Caco-2 (cell line): ENCODE results near the gene ZNF543. TPM values are rescaled to one million over a fixed set of nuclear protein-coding genes. Genes with fewer than 3 reads are reported as not detected.

Source experiments
- BruUV-seq: library from RNA; stranded (reverse); fragments of 400-500 nt; replicated peaks from 2 replicates; lab custom pipeline; 2021; lab: Mats Ljungman, UMichigan
- CTCF ChIA-PET: fragments of 300-600 bp; sonication (Branson Sonifier 250); formaldehyde crosslinking; loops from one replicate; lab custom pipeline; 2022; ENCODE audit warnings: antibody characterized with exemption; lab: Charles Lee
- POLR2A ChIA-PET: fragments of 300-600 bp; sonication (Branson Sonifier 250); formaldehyde crosslinking; loops from one replicate; lab custom pipeline; 2022; ENCODE audit warnings: antibody characterized with exemption; lab: Charles Lee
- DNase-seq, 2 experiments: peaks; one replicate each; pipeline versions ENCODE4 v3.0.0 to v3.0.0-alpha.2; 2020 to 2022
- H3K27me3 ChIP-seq: replicated peaks from 2 replicates; pipeline ENCODE4 v1.6.0; 2011; ENCODE audit warnings: low read length; ENCODE audit not compliant: control insufficient read depth, insufficient read depth
- H3K36me3 ChIP-seq: 2 replicates; pipeline ENCODE4 v1.5.1; 2011; ENCODE audit warnings: low read length; ENCODE audit not compliant: control insufficient read depth, insufficient read depth
- H3K4me1 ChIP-seq: fragments of 250-450 bp; sonication (Bioruptor Pico); 2 replicates; pipeline ENCODE4 v1.5.1; 2020; ENCODE audit warnings: mild to moderate bottlenecking
- H3K4me3 ChIP-seq: 2 replicates; pipeline ENCODE4 v1.5.1; 2011; ENCODE audit warnings: low read depth, mild to moderate bottlenecking, control low read depth, low read length
- H3K9me3 ChIP-seq: fragments of 250-450 bp; sonication (Bioruptor Pico); 2 replicates; pipeline ENCODE4 v1.5.1; 2020; ENCODE audit warnings: mild to moderate bottlenecking, moderate library complexity
- H3K27ac Mint-ChIP-seq: one replicate; pipeline ENCODE4 v1.8.0; 2022; ENCODE audit warnings: mixed read lengths; ENCODE audit not compliant: unreplicated experiment
- H3K27me3 Mint-ChIP-seq: one replicate; pipeline ENCODE4 v1.8.0; 2022; ENCODE audit warnings: mixed read lengths; ENCODE audit not compliant: insufficient read depth, unreplicated experiment
- H3K36me3 Mint-ChIP-seq: one replicate; pipeline ENCODE4 v1.8.0; 2022; ENCODE audit warnings: mild to moderate bottlenecking, mixed read lengths; ENCODE audit not compliant: insufficient read depth, unreplicated experiment
- H3K4me1 Mint-ChIP-seq: one replicate; pipeline ENCODE4 v1.8.0; 2022; ENCODE audit warnings: low read depth, mixed read lengths; ENCODE audit not compliant: unreplicated experiment
- H3K4me3 Mint-ChIP-seq: one replicate; pipeline ENCODE4 v1.8.0; 2022; ENCODE audit warnings: mild to moderate bottlenecking, moderate library complexity, mixed read lengths; ENCODE audit not compliant: unreplicated experiment
- H3K9me3 Mint-ChIP-seq: one replicate; pipeline ENCODE4 v1.8.0; 2022; ENCODE audit warnings: mixed read lengths; ENCODE audit not compliant: unreplicated experiment
- CTCF ChIP-seq, 2 experiments: fragments of 200-600 bp in 1 of 2; IDR thresholded peaks; 1 replicate in 1 of 2; 2 replicates in 1 of 2; pipeline versions ENCODE4 v1.5.1 to v1.8.0; 2011 to 2022; ENCODE audit warnings: antibody characterized with exemption in 1 of 2, control low read depth in 1 of 2, inconsistent platforms in 1 of 2, low read depth in 1 of 2, low read length in 1 of 2, mild to moderate bottlenecking in 1 of 2, moderate library complexity in 1 of 2; ENCODE audit not compliant: insufficient read depth in 1 of 2, severe bottlenecking in 1 of 2, unreplicated experiment in 1 of 2
- intact Hi-C: fragments of 100-400 bp; cut with micrococcal nuclease; formaldehyde crosslinking; loops from one replicate; pipeline ENCODE4 v1.10.0; 2022; ENCODE audit not compliant: unreplicated experiment
- total RNA-seq: library from RNA; stranded (reverse); gene quantifications from 2 replicates; pipeline ENCODE4 v1.2.3, GENCODE V29; 2022

Gene ZNF543
- total RNA-seq, 1 experiment from 2014 or later: 3.5 TPM

GRCh38 chr19:57305056-57305455, 15.2 kb upstream of the ZNF543 start:
- Histone ChIP-seq H3K9me3 (no peaks in the 10 kb centered on the region), H3K27me3 (no peaks in the 10 kb centered on the region), H3K4me1 (no peaks in the 10 kb centered on the region), H3K36me3 (0 out of 2 replicates have a peak, but pooled peaks cover 2% of the 10 kb centered on the region), H3K4me3 (no peak overlapping the region)
- BruUV-seq: no TSS peak
- TF ChIP-seq CTCF (IDR thresholded peaks at IDR 0.05; ENCODE audit: insufficient read depth in 1 of 2, low read depth in 1 of 2, low read length in 1 of 2, severe bottlenecking in 1 of 2, unreplicated experiment in 1 of 2): no peak
- no peak overlapping the region for H3K27ac Mint-ChIP-seq
- CTCF ChIA-PET: no interaction called here
- DNase-seq: no peak
- POLR2A ChIA-PET: no interaction called here
- H3K9me3 Mint-ChIP-seq: peaks cover 16% of the 10 kb centered on the region
- intact Hi-C loops: no loop called here
- H3K4me1 Mint-ChIP-seq: no peaks in the 10 kb centered on the region
- H3K27me3 Mint-ChIP-seq: no peaks in the 10 kb centered on the region
- H3K4me3 Mint-ChIP-seq: no peak overlapping the region
- H3K36me3 Mint-ChIP-seq: peaks cover 72% of the 10 kb centered on the region

GRCh38 chr19:57308514-57308913, 11.8 kb upstream of the ZNF543 start:
- Mint-ChIP-seq H3K9me3 (peaks cover 19% of the 10 kb centered on the region), H3K36me3 (peaks cover 42% of the 10 kb centered on the region), H3K27ac (no peak overlapping the region), H3K4me3 (no peak overlapping the region), H3K4me1 (no peaks in the 10 kb centered on the region), H3K27me3 (no peaks in the 10 kb centered on the region)
- ChIA-PET CTCF (no interaction called here), POLR2A (no interaction called here)
- no peaks in the 10 kb centered on the region for H3K27me3 ChIP-seq
- H3K4me1 ChIP-seq: no peaks in the 10 kb centered on the region
- H3K4me3 ChIP-seq: no peak overlapping the region
- DNase-seq: no peak
- TF ChIP-seq CTCF (IDR thresholded peaks at IDR 0.05; ENCODE audit: insufficient read depth in 1 of 2, low read depth in 1 of 2, low read length in 1 of 2, severe bottlenecking in 1 of 2, unreplicated experiment in 1 of 2): no peak
- no TSS peak for BruUV-seq
- no peaks in the 10 kb centered on the region for H3K36me3 ChIP-seq
- intact Hi-C loops: no loop called here
- no peaks in the 10 kb centered on the region for H3K9me3 ChIP-seq

GRCh38 chr19:57310792-57311191, 9.5 kb upstream of the ZNF543 start:
- no peak overlapping the region for H3K4me3 ChIP-seq
- H3K36me3 ChIP-seq: no peaks in the 10 kb centered on the region
- no TSS peak for BruUV-seq
- Mint-ChIP-seq H3K9me3 (peaks cover 19% of the 10 kb centered on the region), H3K4me3 (no peak overlapping the region), H3K27me3 (peaks cover 3% of the 10 kb centered on the region), H3K27ac (no peak overlapping the region), H3K36me3 (peaks cover 20% of the 10 kb centered on the region), H3K4me1 (no peaks in the 10 kb centered on the region)
- no peaks in the 10 kb centered on the region for H3K27me3 ChIP-seq
- TF ChIP-seq CTCF (IDR thresholded peaks at IDR 0.05; ENCODE audit: insufficient read depth in 1 of 2, low read depth in 1 of 2, low read length in 1 of 2, severe bottlenecking in 1 of 2, unreplicated experiment in 1 of 2): no peak
- H3K4me1 ChIP-seq: no peaks in the 10 kb centered on the region
- intact Hi-C loops: no loop called here
- ChIA-PET CTCF (no interaction called here), POLR2A (no interaction called here)
- no peaks in the 10 kb centered on the region for H3K9me3 ChIP-seq
- no peak for DNase-seq
